HG02763 (cell line): Measurements from ENCODE around the gene CUBN.

Experiments
- ATAC-seq: cut with Tn5 transposase; IDR thresholded peaks from one replicate; pipeline ENCODE4 v1.9.1; 2021; ENCODE audit warnings: mild to moderate bottlenecking, moderate library complexity; ENCODE audit not compliant: unreplicated experiment

Gene CUBN

GRCh38 chr10:16954280-16955030, 175.2 kb downstream of the CUBN start:
- ATAC-seq, result no peak

DNA sequence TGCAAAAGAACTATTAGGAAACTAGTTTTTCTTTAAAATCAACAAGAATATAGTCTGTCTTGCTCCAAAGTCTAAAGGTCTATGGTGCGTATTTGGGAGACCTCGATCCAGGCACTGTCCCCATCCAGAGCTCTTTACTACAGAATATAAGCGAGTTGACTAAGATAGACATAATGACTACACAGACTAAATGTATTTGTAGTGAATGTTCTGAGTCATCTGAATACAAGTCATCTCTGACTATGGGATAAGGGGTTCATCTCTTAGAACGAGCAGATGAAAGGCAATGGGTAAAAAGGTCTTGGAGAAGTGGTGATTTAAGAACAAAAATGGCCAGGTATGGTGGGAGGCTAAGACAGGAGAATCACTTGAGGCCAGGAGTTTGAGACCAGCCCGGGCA, 176.3 kb downstream of the CUBN start:
- no peak for ATAC-seq

DNA sequence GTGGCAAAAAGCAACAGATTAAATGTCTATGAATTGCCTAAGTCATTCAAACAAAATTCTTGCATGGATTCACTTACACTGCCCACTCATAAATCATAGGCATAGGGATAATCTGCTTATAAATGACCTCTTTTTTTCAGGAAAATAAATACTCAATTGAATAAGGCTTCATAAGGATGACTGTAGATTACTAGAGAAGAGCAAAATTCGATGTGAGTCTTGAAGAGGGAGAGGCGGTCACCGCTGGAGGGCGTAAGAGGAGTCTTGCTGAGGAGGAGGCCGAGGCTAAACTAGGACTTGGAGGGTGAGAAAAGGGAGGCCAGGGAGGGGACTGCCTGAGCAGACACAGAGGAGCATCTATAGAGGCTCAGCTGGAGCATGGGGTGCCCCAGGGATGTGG, 177.0 kb downstream of the CUBN start:
- ATAC-seq, result no peak

- ATAC-seq, result no peak
Observed at GRCh38 chr10:16952080-16952479, 177.5 kb downstream of the CUBN start.

GRCh38 chr10:16950656-16951601, 178.7 kb downstream of the CUBN start:
- ATAC-seq, result no peak

DNA sequence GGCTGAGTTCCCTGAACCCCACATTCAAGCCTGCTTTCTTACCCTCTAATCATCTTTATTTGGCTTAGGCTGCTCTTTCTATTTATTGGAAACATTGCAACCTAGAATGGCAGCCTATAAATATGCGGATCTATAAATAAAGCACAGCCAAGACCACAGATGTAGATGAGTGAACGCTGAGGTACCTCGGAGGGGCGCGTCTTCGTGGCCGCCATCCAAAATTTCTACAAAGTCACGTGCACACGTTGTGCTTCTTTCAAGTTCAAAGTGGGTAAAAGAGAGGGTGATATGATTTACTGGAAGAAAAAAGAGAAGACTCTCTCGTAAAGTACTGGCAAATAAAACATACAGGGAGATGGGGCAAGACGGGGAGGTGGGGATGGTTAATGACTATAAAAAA, 179.8 kb downstream of the CUBN start:
- no peak for ATAC-seq

DNA sequence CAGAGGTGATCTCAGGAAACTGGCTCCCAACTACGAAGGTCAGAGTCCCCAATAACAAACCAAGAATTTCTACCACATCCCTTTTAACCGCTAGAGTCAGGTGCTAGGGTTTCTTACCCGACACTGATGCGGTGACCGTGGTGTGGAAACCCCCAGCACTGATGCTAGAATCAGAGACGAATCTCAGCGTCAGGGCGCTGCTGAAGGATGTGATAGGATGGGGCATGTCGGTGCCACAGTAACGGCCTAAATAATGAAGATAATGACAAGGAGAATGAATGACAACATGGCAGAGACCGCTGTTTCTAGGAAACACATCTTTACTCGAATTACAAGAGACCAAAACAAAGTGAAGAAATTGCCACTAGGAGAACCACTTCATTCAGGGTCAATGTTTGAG, 181.2 kb downstream of the CUBN start:
- no peak for ATAC-seq

DNA sequence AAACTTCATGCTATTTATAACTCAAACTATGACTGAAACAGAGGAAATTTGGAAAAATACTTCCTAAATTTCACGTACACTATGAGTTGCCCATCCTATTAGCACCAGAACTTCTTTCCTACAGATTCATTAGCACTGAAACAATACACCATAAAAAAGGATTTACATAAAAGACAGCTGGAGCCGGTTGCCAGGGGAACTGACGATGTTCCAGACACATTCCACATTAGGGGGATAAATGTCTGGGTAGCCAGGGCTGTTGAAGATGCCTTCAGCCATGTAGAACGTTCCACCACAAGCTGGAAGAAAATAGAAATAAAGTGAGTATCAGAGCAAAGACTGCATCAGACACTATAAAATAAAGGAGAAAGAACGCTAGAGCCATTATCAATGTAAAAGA, 182.5 kb downstream of the CUBN start:
- ATAC-seq, result no peak

DNA sequence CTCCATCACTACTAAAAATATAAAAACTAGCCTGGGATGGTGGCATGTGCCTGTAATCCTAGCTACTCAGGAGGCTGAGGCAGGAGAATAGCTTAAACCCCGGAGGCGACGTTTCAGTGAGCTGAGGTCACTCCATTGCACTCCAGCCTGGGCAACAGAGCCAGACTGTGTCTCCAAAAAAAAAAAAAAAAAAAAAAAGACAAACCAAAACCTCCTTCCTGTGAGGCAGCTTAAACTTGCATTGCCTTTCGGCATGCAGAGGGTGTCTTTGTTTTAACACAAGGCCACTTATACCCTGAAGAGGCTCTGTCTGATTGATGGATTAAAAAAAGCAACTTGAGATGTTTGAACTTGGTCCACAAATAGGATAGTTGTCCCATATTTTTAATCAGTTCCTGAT, 184.0 kb downstream of the CUBN start:
- no peak for ATAC-seq

- ATAC-seq, result no peak
Observed at GRCh38 chr10:16944986-16945385, 184.6 kb downstream of the CUBN start.

DNA sequence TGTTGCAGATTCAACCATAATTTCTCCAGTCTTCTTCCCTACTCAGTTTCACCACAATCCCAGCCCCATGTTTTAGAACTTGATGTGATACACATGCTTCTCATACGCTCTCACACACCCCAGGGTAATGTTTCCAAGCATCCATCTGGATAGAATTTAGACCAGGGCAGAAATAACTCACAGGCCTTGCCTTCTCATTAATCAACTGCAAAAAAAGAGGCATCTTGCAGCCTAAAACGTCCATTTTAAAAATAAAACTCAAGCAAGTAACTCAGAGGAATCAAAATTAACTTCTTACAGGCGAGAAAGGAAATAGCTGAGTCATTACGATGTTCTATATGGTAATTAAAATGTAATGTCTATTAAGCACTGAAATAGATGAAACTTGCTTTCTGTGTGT, 185.2 kb downstream of the CUBN start:
- no peak for ATAC-seq

DNA sequence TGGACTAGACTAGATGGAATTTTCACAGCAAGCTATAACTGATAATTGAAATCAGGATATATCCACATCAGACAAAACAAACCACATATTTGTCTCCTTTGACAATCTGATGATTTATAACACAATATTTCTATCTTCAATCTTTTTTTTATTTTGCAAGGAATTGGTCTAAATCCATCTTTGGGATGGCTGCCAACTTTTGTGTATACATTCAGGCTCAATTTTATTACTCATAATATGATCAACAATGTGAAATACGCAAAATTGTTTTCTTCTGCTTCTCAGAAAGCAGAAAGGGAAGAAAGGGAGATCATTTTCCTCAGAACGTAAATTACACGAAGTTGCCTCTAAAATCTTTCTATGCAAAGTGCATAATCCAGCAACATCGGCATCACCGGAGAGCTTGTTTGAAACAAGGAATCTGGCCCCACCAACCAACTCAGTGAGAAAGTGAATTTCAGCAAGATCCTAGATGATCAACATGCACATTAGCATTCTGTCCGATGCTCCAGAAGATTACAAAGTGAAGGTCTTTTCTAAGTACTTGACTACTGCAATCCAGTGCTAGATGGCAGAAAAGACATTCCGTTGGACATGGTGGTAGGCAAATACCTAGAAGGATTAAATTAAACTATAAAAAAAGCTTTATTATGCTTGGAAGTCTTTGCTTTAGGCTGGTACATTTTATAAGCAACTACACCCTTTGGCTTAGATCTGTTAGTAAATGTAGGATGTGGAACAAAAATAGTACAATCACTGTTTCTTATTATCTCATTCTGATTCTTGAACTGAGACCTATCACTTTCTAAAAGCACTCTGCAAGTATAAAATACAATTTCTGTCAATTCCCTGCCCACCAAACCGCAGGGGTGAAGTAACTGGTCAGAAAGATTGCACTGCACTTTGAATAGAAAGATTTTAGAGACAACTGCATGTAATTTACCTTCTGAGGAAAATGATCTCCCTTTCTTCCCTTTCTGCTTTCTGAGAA, 186.0 kb downstream of the CUBN start:
- no peak for ATAC-seq

- ATAC-seq, result no peak
Observed at GRCh38 chr10:16942381-16943078, 187.1 kb downstream of the CUBN start.

- ATAC-seq, result no peak
Observed at GRCh38 chr10:16941870-16942269, 187.7 kb downstream of the CUBN start.

DNA sequence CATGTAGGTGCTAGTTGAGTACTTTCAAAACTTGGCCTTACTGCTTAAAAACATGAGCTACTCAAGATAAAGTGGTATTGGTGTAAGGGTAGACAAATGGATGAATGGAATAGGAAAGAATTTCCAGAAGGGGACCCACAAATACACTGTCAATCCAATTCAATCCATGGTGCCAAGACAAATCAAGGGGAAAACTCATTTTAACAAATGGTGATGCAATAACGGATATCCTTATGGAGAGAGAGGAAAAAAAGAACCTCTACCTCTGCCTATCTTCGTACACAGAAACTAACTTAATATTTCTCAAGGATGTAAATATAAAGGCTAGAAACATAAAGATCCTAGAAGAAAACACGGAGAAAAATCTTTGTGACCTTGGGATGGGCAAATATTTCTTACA, 188.5 kb downstream of the CUBN start:
- ATAC-seq, result no peak

DNA sequence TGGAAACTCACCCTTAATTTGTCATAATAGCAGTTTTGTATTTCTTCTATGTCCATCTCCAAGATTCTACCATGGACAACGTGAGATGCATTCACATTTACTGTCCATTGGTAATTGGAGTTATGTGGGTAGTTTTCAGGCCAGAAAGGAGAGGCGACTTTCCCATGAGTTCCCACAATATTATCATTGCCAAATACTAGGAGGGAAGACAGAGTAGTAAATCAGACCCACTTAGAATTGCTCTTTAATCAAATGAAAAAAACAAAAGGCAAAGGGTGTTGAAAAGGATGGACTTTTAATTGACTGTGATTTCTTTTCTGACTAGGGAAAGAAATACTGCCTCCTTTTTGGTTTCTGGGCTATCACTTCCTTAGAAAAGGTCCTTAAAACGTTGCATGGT, 190.7 kb downstream of the CUBN start:
- ATAC-seq, result no peak

- no peak for ATAC-seq
Observed at GRCh38 chr10:16934461-16934860, 195.2 kb downstream of the CUBN start.

DNA sequence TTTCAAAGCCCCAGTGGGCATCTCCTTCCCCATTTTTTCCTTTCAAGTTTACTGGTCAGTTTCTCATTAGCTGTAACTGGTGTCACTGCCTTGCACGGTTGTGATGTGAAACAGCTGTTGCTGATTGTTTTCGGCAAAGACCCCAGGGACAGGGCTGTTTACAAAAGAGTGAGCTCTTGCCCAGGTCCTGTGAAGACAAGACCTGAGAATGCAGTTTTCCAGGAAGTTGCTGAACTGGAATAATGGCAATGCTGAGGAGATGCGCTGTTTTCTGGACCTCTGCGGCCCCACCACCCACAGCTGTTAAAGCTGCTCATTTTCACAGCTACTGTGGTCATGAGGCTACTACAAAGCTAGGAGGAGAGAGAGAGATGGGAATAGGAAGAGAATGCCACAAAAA, 195.8 kb downstream of the CUBN start:
- ATAC-seq, result no peak

- ATAC-seq, result no peak
Observed at GRCh38 chr10:16931930-16932329, 197.7 kb downstream of the CUBN start.

DNA sequence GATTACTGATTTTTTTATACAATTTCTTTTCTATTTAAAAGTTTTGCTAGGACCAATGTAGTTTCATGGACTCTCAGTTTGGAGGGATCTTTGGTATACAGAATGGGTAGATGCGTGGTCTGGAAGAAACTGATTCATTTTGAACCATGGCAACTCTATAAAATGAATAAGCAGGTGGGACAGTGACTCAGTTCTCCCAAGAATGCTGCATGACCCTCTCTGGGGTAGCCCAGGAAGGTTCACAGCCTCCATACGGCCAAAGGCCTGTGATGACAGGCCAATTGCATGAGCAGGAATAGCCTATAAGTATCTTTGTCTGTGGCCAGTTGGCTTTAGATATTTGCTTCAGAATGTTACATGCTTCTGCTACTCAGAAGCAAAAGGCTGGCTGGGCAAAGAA, 199.1 kb downstream of the CUBN start:
- ATAC-seq, result no peak
